Cardiac fibroblast (primary cell): ENCODE results near the gene CXCR6.

Experiments
- DNase-seq, 2 donors: peaks; one replicate each; pipeline versions ENCODE4 v3.0.0 to v3.0.0-alpha.2; 2010; ENCODE audit warnings: low read depth in 2 of 2
- H3K4me3 ChIP-seq, 2 donors: replicated peaks in 1 of 2; 1 replicate in 1 of 2; 2 replicates in 1 of 2; pipeline ENCODE4 v1.5.1; 2011; ENCODE audit warnings: low read depth in 2 of 2, low read length in 2 of 2, mild to moderate bottlenecking in 2 of 2, moderate library complexity in 1 of 2
- TF ChIP-seq, protein P1 (sequence below): IDR thresholded peaks from one replicate; pipeline ENCODE4 v1.5.1; 2011; ENCODE audit warnings: low read depth, mild to moderate bottlenecking, low read length, inconsistent platforms

CXCR6 gene

DNA sequence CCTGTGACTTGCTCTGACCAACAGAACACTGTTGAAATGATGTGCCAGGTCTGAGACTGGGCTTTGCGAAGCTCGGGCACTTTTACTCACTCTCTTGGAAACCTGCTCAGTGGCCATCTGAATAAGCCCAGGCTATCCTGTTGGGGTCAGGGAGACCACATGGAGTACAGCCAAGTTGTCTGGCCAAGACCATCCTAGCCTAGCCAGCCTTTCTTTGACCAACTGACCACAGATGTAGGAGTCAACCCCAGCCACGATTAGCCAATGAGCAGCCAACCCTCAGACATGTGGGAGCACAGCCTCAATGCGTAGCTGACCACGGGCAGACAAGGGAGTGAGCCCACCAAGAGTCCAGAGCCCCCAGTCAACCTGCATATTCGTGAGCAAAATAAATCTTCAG lies 30.8 kb upstream of the CXCR6 start:
- TF ChIP-seq, protein P1, sequence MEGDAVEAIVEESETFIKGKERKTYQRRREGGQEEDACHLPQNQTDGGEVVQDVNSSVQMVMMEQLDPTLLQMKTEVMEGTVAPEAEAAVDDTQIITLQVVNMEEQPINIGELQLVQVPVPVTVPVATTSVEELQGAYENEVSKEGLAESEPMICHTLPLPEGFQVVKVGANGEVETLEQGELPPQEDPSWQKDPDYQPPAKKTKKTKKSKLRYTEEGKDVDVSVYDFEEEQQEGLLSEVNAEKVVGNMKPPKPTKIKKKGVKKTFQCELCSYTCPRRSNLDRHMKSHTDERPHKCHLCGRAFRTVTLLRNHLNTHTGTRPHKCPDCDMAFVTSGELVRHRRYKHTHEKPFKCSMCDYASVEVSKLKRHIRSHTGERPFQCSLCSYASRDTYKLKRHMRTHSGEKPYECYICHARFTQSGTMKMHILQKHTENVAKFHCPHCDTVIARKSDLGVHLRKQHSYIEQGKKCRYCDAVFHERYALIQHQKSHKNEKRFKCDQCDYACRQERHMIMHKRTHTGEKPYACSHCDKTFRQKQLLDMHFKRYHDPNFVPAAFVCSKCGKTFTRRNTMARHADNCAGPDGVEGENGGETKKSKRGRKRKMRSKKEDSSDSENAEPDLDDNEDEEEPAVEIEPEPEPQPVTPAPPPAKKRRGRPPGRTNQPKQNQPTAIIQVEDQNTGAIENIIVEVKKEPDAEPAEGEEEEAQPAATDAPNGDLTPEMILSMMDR = no peak
- H3K4me3 ChIP-seq = no peak overlapping the region
- no peak for DNase-seq

DNA sequence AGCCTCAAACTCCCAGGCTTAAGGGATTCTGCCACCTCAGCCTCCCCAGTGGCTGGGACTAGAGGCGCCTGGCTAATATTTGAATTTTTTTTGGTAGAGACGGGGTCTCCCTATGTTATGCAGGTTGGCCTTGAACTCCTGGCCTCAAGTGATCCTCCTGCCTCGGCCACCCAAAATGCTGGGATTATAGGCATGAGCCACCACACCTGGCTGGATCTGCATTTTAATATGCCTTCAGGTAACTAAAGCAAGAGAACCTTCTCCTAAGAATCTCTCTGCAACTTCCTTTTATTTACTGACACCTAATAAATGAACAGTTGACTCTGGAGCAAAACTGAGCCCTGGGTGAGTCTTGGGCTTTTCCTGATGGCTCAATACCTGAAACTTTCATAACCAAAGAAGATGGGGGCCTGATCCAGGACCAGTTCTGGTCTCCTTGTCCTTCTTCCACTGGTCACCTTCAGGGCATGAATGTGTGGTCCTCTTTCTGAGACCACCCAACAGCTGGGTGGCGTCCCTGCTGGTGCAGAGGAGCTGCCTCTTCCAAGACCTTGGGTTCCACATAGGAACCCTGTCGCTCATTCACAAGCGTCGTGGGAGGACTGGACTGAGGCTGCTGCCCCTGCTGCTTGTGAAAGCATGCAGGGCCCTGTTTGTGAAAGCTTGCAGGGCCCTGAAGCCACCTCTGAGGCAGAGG lies 28.8 kb upstream of the CXCR6 start:
- DNase-seq = no peak
- no peak overlapping the region for H3K4me3 ChIP-seq
- TF ChIP-seq, protein P1 = no peak

DNA sequence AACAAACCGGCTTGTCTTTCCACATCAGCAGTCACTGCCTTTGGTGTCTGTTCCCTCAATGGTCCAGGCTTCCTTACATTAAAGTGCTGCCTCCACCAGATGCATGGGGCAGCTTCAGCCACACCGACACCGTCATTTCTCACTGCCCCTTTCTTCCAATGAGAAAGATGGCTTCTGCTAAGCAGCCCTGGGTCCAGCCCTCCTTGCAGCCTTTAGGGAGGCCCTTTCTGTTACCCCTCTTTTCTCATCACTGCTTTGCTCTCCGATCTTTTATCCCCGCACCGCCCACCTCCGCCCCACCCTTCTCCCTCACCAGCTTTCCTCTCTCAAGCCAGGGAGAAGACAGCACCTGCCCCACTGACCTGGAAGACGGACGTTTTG lies 28.2 kb upstream of the CXCR6 start:
- H3K4me3 ChIP-seq = no peak overlapping the region
- DNase-seq = no peak
- TF ChIP-seq, protein P1 = no peak

DNA sequence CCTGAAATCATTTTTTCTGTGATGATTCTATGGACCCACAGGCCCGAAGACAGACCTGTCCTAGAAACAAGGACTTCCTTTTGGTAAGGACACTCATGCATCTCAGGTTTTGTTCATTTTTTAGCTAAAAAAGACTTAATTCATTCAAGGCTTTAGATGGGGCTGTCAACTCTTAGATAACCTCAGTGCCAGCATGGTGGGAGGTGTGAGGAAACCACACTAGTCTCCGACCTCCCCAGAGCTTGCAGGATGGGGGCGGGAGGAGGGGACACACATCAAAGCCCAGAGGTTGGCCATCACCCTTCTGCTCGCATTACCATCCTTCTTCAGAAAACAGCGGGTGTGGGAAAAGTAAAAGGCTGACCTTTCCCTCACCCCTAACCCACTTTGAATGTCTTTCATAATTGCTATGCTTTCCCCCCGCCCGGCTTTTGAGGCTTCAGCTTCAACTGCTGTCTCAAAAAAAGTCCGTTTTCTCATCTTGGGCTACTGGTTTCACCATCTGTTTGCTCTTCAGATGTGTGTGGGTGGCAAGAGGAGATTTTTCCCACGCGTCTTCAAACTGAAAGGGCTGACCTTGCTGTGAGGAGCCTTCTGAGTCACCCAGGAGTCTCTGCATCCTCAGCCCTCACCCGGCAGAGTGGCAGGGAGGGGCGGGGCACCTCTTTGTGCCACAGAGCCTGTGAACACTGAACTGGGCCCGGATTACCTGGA lies 27.6 kb upstream of the CXCR6 start:
- H3K4me3 ChIP-seq = no peak overlapping the region
- TF ChIP-seq, protein P1 = no peak
- DNase-seq = peak; percentile 67 to 79

DNA sequence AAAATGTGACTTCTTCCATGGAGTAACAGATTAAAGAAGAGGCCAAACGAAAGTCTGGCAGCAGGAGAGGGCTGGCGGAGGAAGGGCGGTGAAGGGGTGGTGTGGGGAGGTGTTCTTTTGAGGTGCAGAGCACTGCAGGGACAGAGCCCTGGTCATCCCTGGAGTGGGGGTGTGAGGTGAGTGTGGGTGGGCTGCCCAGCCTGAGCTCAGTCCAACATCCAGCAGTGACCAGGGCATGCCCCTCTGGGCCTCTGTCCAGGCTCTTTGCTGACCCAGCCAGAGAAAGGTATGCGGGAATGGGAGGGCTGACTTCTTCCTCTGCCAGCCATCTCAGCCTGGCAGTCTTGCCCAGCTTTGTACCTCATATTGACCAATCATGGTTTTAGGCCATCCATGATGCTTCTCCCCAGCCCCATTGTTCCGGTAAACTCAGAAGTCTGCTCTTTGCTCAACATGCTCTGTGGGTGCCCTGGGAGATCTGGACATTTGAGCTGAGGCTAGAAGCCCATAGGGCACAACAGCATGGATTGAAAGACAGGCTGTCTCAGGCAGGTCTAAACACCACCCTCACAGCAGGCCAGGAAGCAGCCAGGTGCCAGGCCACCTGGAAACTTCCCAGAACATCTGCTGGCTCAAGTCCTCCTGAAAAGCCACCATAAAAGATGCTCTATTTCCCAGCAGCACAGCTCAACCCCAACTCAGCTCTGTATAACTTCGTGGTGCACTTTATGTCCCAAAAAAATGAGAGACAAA lies 25.9 kb upstream of the CXCR6 start:
- no peak for DNase-seq
- TF ChIP-seq, protein P1 = no peak
- no peak overlapping the region for H3K4me3 ChIP-seq

DNA sequence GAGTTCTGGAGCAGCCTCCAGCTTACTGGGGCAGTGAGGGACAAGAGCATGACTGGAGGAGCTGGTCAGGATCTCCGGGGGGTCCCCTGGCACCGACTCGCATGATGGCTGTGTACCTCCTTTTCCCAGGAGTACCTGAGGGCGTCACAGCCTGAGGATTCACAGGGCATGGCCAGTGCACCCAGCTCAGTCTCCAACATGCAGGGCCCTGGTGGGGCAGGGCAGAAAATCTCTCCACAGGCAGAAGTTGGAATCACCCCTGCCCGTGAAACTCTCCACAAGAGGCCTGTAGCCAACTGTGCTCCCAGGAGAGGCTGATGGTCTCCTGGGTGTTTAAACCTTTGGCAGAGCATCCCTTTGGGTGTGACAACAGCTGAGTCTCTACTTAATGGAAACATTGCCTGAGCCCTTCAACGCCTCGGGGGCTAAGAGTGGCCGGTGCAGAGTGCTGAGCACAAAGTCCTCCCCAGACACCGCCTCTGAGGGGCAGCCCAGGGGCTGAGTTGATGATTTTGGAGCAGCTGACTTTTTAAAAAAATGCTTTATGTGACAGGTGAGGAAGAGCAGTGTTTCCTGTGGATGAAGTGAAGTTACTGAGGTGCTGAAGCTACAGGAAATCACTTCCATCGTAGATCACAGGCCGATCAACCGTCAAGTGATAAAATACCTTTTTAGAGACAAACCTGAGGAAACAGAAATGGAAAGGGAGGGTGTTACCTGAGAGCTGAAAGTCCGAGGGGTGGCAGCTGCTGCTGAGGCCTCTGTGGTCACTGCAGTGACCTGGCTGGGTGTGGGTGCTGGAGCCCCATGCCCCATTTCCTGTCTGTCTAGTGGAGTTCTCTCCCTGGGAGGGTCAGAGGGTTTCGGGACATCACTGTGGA lies 21.9 kb upstream of the CXCR6 start:
- no peak for DNase-seq
- H3K4me3 ChIP-seq = no peak overlapping the region
- TF ChIP-seq, protein P1 = no peak
